HepG2 (cell line): Measurements from ENCODE around the gene MEAF6. TPM values are rescaled to one million over a fixed set of nuclear protein-coding genes. Genes with fewer than 3 reads are reported as not detected.

Source experiments
- ATAC-seq: fragments of 200-7000 bp; cut with Tn5 transposase; 3 replicates; pipeline ENCODE4 v1.9.1; 2020; ENCODE audit warnings: mild to moderate bottlenecking, moderate library complexity
- BruUV-seq: library from RNA; stranded (reverse); fragments of 400-500 nt; replicated peaks from 2 replicates; lab custom pipeline; 2021; lab: Mats Ljungman, UMichigan
- CTCF ChIA-PET: fragments of 300-600 bp; formaldehyde crosslinking; extraction: SDS; loops from one replicate; lab custom pipeline; 2021; ENCODE audit warnings: low total read pairs, inconsistent platforms, low intra/inter-chr PET ratio; lab: Yijun Ruan, JAX
- POLR2A ChIA-PET: fragments of 350-600 bp; sonication (Branson Sonifier 250); formaldehyde crosslinking; loops from one replicate; lab custom pipeline; 2020; ENCODE audit warnings: antibody characterized with exemption, inconsistent platforms; lab: Yijun Ruan, JAX
- DNase-seq: peaks from one replicate; pipeline ENCODE4 v3.0.0-alpha.2; 2015; ENCODE audit warnings: low spot score
- FAIRE-seq: peaks from 3 replicates; lab custom pipeline; 2011; peaks lifted over from hg19 to GRCh38; lab: Jason Lieb, UNC
- H2AFZ ChIP-seq: one replicate; pipeline ENCODE4 v1.6.1; 2011; ENCODE audit warnings: low read length, inconsistent platforms
- H3K27ac ChIP-seq: fragments of 300-600 bp; 3 replicates; pipeline ENCODE4 v1.8.0; 2011; ENCODE audit warnings: mixed run types, mild to moderate bottlenecking, mixed read lengths, low read length, inconsistent platforms; ENCODE audit not compliant: insufficient read depth; ENCODE audit errors: extremely low read length
- H3K27me3 ChIP-seq, 2 experiments: fragments of 200-600 bp in 1 of 2; 2 replicates in 1 of 2; 3 replicates in 1 of 2; pipeline versions ENCODE4 v1.6.0 to v1.8.0; 2011; ENCODE audit warnings: low read length in 2 of 2, mild to moderate bottlenecking in 2 of 2, moderate library complexity in 2 of 2, inconsistent platforms in 1 of 2; ENCODE audit not compliant: insufficient read depth in 2 of 2, control insufficient read depth in 1 of 2
- H3K36me3 ChIP-seq, 2 experiments: fragments of 200-600 bp in 1 of 2; replicated peaks in 1 of 2; 2 replicates in 1 of 2; 3 replicates in 1 of 2; pipeline versions ENCODE4 v1.5.1 to v1.8.0; 2011; ENCODE audit warnings: low read length in 2 of 2, inconsistent platforms in 1 of 2; ENCODE audit not compliant: insufficient read depth in 2 of 2, control insufficient read depth in 1 of 2
- H3K4me1 ChIP-seq: 2 replicates; pipeline ENCODE4 v1.5.1; 2012; ENCODE audit warnings: low read length, inconsistent platforms; ENCODE audit not compliant: insufficient read depth
- H3K4me2 ChIP-seq: 2 replicates; pipeline ENCODE4 v1.6.0; 2011; ENCODE audit warnings: low read depth, low read length, inconsistent platforms
- H3K4me3 ChIP-seq, 3 experiments: fragments of 200-600 bp in 1 of 3; sonication (generic), shearing (Covaris generic) in 1 of 3; replicated peaks in 1 of 3; 2 replicates each; pipeline ENCODE4 v1.5.1; 2011 to 2016; ENCODE audit warnings: low read length in 3 of 3, inconsistent platforms in 2 of 3, low read depth in 2 of 3, mild to moderate bottlenecking in 2 of 3, control low read depth in 1 of 3, mixed read lengths in 1 of 3; ENCODE audit not compliant: insufficient read depth in 1 of 3
- H3K79me2 ChIP-seq: one replicate; pipeline ENCODE4 v1.6.1; 2011; ENCODE audit warnings: low read length, inconsistent platforms; ENCODE audit not compliant: insufficient read depth
- H3K9ac ChIP-seq: 2 replicates; pipeline ENCODE4 v1.6.0; 2011; ENCODE audit warnings: mild to moderate bottlenecking, low read depth, low read length, inconsistent platforms; ENCODE audit not compliant: insufficient read depth
- H3K9me3 ChIP-seq: 2 replicates; pipeline ENCODE4 v1.5.1; 2012; ENCODE audit warnings: mild to moderate bottlenecking, low read length
- H4K20me1 ChIP-seq: 2 replicates; pipeline ENCODE4 v1.6.0; 2011; ENCODE audit warnings: inconsistent platforms, mild to moderate bottlenecking, low read length, moderate library complexity; ENCODE audit not compliant: insufficient read depth
- AKNA ChIP-seq: sonication (generic); formaldehyde crosslinking; IDR thresholded peaks from 2 replicates; pipeline ENCODE4 v1.4.0; 2020; ENCODE audit warnings: missing genetic modification reagents, borderline replicate concordance
- BORCS8-MEF2B ChIP-seq: sonication (generic); formaldehyde crosslinking; IDR thresholded peaks from 2 replicates; pipeline ENCODE4 v1.8.0; 2022; ENCODE audit warnings: mild to moderate bottlenecking, missing genetic modification reagents
- CHD2 ChIP-seq: IDR thresholded peaks from 2 replicates; pipeline ENCODE4 v1.6.1; 2011; ENCODE audit warnings: low read depth, low read length, improper control_type of control experiment
- ELF1 ChIP-seq: sonication (generic); formaldehyde crosslinking; IDR thresholded peaks from 2 replicates; pipeline ENCODE4 v1.4.0; 2020; ENCODE audit warnings: missing genetic modification reagents
- MXI1 ChIP-seq: IDR thresholded peaks from 3 replicates; pipeline ENCODE4 v1.6.1; 2012; ENCODE audit warnings: low read depth, low read length, inconsistent platforms, borderline replicate concordance
- PITX1 ChIP-seq: sonication (generic); formaldehyde crosslinking; IDR thresholded peaks from 2 replicates; pipeline ENCODE4 v1.5.1; 2020; ENCODE audit warnings: mild to moderate bottlenecking, missing genetic modification reagents
- RBAK ChIP-seq: sonication (generic); formaldehyde crosslinking; IDR thresholded peaks from 2 replicates; pipeline ENCODE4 v1.5.1; 2020; ENCODE audit warnings: mild to moderate bottlenecking, missing genetic modification reagents
- SOX13 ChIP-seq, 3 experiments: fragments of 450-650 bp in 1 of 3; sonication (generic) in 1 of 3; formaldehyde crosslinking in 1 of 3; IDR thresholded peaks in 2 of 3; conservative IDR thresholded peaks in 1 of 3; 2 replicates each; pipeline versions ENCODE4 v1.5.0 to v1.6.1; 2016 to 2020; ENCODE audit warnings: antibody characterized with exemption in 1 of 3, mild to moderate bottlenecking in 1 of 3, missing compliant biosample characterization in 1 of 3, missing genetic modification reagents in 1 of 3, moderate library complexity in 1 of 3
- ZFP1 ChIP-seq: IDR thresholded peaks from 2 replicates; pipeline ENCODE4 v1.6.1; 2016
- ZNF235 ChIP-seq: sonication (generic); formaldehyde crosslinking; IDR thresholded peaks from 2 replicates; pipeline ENCODE4 v1.8.1; 2023; ENCODE audit warnings: mild to moderate bottlenecking, missing genetic modification reagents, borderline replicate concordance
- ZNF251 ChIP-seq: sonication (generic); formaldehyde crosslinking; IDR thresholded peaks from 2 replicates; pipeline ENCODE4 v1.9.0; 2021; ENCODE audit warnings: mild to moderate bottlenecking, missing genetic modification reagents
- ZNF782 ChIP-seq: sonication (generic); formaldehyde crosslinking; IDR thresholded peaks from 2 replicates; pipeline ENCODE4 v1.4.0; 2020; ENCODE audit warnings: missing genetic modification reagents, mild to moderate bottlenecking, borderline replicate concordance
- WGBS: methylation state at CpG from one replicate; pipeline ENCODE4 v1.1.6; 2017; ENCODE audit warnings: low lambda C conversion rate; 5-methylcytosine and 5-hydroxymethylcytosine counted together
- in situ Hi-C: cut with HindIII; loops from 2 replicates; pipeline ENCODE4 v1.10.0; 2017; ENCODE audit warnings: low pct_unique_long_range_greater_than_20kb; ENCODE audit not compliant: extremely low pct_ligation_motif_present
- intact Hi-C: fragments of 100-400 bp; cut with micrococcal nuclease; formaldehyde crosslinking; loops from one replicate; pipeline ENCODE4 v1.10.0; 2022; ENCODE audit not compliant: unreplicated experiment
- polyA plus RNA-seq, 8 experiments: library from polyadenylated mRNA; depleted of rRNA in 3 of 8; stranded (reverse) in 7 of 8; unstranded in 1 of 8; fragments of >200 nt; fragmentation: Illumina TruSeq in 4 of 8; extraction: Trizol in 4 of 8; gene quantifications; 2 replicates each; pipeline versions ENCODE4 v1.2.1 to v1.2.3, GENCODE V29; 2011 to 2016; ENCODE audit warnings: low read depth in 4 of 8, missing spikeins in 1 of 8, mixed read lengths in 1 of 8; ENCODE audit not compliant: insufficient read depth in 1 of 8
- total RNA-seq, 5 experiments: library from RNA; depleted of rRNA; stranded (reverse); fragments of >200 nt; fragmentation: Illumina TruSeq; extraction: Trizol; gene quantifications; 2 replicates each; pipeline ENCODE4 v1.2.3, GENCODE V29; 2016; ENCODE audit warnings: low read depth in 1 of 5
- TF ChIP-seq, protein P1 (sequence below): sonication (generic); formaldehyde crosslinking; IDR thresholded peaks from 2 replicates; pipeline ENCODE4 v1.4.0; 2020; ENCODE audit warnings: missing genetic modification reagents

Gene MEAF6
- total and polyA plus RNA-seq, 2 of the 13 experiments (the other 11 are each of a cell fraction or from before 2014, with no cell fraction given), result 29.5 to 45.6 TPM

- no peak for TF ChIP-seq AKNA (CRISPR knock-in tag)
- TF ChIP-seq, protein P1, sequence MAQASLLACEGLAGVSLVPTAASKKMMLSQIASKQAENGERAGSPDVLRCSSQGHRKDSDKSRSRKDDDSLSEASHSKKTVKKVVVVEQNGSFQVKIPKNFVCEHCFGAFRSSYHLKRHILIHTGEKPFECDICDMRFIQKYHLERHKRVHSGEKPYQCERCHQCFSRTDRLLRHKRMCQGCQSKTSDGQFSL, result no peak
Observed at GRCh38 chr1:37475380-37476086, 39.0 kb downstream of the MEAF6 start (continued).

GRCh38 chr1:37474697-37475379, 39.7 kb downstream of the MEAF6 start:
- peak overlapping the region; percentile 83 for H3K9ac ChIP-seq
- ATAC-seq, result no peak
- no peak for FAIRE-seq
- H2AFZ ChIP-seq, result no peak overlapping the region
- H3K4me3 ChIP-seq, result peak overlapping the region; percentile 65 to 85 (median 80)
- ChIA-PET POLR2A (interaction anchor here (0.6 to 6.1 kb wide), 17 partner anchors 8 to 1011 kb away, joined by 3 to 57 read pairs (median 5); partner anchors contain the start of genes MEAF6, MRPS15 and MTF1), CTCF (interaction anchor here (0.8 kb wide), 1 partner anchor 13 kb away, joined by 3 read pairs; no protein-coding TSS in a partner anchor)
- intact Hi-C loops, result loop anchor here (10.0 kb wide), 1 partner anchor 220 kb away; the partner anchor contains the start of gene CDCA8
- H4K20me1 ChIP-seq, result peaks cover 17% of the 10 kb centered on the region; the same call in 1 of the 2 replicates
- peak overlapping the region; percentile 96 for H3K4me2 ChIP-seq
- no peaks in the 10 kb centered on the region for H3K9me3 ChIP-seq
- in situ Hi-C loops, result no loop called here
- no peak for DNase-seq
- TSS peak; percentile 70 for BruUV-seq
- peak overlapping the region; percentile 64 for H3K27ac ChIP-seq
- peaks cover 84% of the 10 kb centered on the region for H3K4me1 ChIP-seq
- H3K36me3 ChIP-seq, result no peaks in the 10 kb centered on the region; a peak in 2 of 5 replicates
- no peaks in the 10 kb centered on the region; a peak in 1 of 5 replicates for H3K27me3 ChIP-seq
- H3K79me2 ChIP-seq, result peaks cover 42% of the 10 kb centered on the region
- WGBS, result 4% methylated on average over 4 of the region's 38 CpGs
- TF ChIP-seq ELF1 (CRISPR knock-in tag) (no peak), ZNF251 (CRISPR knock-in tag) (no peak), ZFP1 (no peak), CHD2 (no peak), SOX13 (IDR thresholded peaks at IDR 0.05) (no peak), SOX13 (CRISPR knock-in tag; conservative IDR thresholded peaks at IDR 0.05 in 1 of 2, IDR thresholded peaks at IDR 0.05 in 1 of 2) (no peak), ZNF782 (no peak), RBAK (CRISPR knock-in tag) (no peak), BORCS8-MEF2B (no peak), PITX1 (CRISPR knock-in tag) (0 out of 2 replicates have a peak, but pooled peaks have one; percentile 4), ZNF235 (CRISPR knock-in tag) (no peak), MXI1 (no peak)
